HG02938 (cell line): ENCODE results near the gene SBF2.
"Not testable (repeated sequence)": the region's sequence is repeated elsewhere in the genome, so short reads cannot be mapped to it uniquely, and the experiment has no call there.

Experiments used
- ATAC-seq: cut with Tn5 transposase; IDR thresholded peaks from one replicate; pipeline ENCODE4 v1.9.1; 2021; ENCODE audit warnings: mild to moderate bottlenecking, moderate library complexity; ENCODE audit not compliant: unreplicated experiment

SBF2 gene

GRCh38 chr11:10272132-10272531 lies 21.9 kb downstream of the SBF2 start:
- no peak for ATAC-seq

GRCh38 chr11:10268746-10269488 lies 25.1 kb downstream of the SBF2 start:
- ATAC-seq = no peak

GRCh38 chr11:10267821-10268220 lies 26.2 kb downstream of the SBF2 start:
- ATAC-seq = no peak

- ATAC-seq = no peak
Measured at GRCh38 chr11:10265936-10266335, 28.1 kb downstream of the SBF2 start.

- not testable (repeated sequence) for ATAC-seq
Measured at GRCh38 chr11:10264716-10265115, 29.3 kb downstream of the SBF2 start.

GRCh38 chr11:10263929-10264328 lies 30.1 kb downstream of the SBF2 start:
- ATAC-seq = no peak

GRCh38 chr11:10261821-10262220 lies 32.2 kb downstream of the SBF2 start:
- no peak for ATAC-seq

- no peak for ATAC-seq
Measured at GRCh38 chr11:10257478-10257877, 36.5 kb downstream of the SBF2 start.

- no peak for ATAC-seq
Measured at GRCh38 chr11:10255388-10256125, 38.5 kb downstream of the SBF2 start.

GRCh38 chr11:10249448-10250131 lies 44.4 kb downstream of the SBF2 start:
- not testable (repeated sequence) for ATAC-seq

GRCh38 chr11:10247011-10247410 lies 47.0 kb downstream of the SBF2 start:
- no peak for ATAC-seq

- no peak for ATAC-seq
Measured at GRCh38 chr11:10243896-10244575, 50.0 kb downstream of the SBF2 start.

GRCh38 chr11:10236840-10237239 lies 57.2 kb downstream of the SBF2 start:
- ATAC-seq = no peak

GRCh38 chr11:10233581-10233980 lies 60.4 kb downstream of the SBF2 start:
- no peak for ATAC-seq

GRCh38 chr11:10232756-10233155 lies 61.3 kb downstream of the SBF2 start:
- no peak for ATAC-seq

GRCh38 chr11:10231803-10232202 lies 62.2 kb downstream of the SBF2 start:
- ATAC-seq = not testable (repeated sequence)

GRCh38 chr11:10225553-10225952 lies 68.5 kb downstream of the SBF2 start:
- no peak for ATAC-seq

GRCh38 chr11:10222399-10222798 lies 71.6 kb downstream of the SBF2 start:
- no peak for ATAC-seq

- ATAC-seq = no peak
Measured at GRCh38 chr11:10221342-10221741, 72.7 kb downstream of the SBF2 start.

- ATAC-seq = no peak
Measured at GRCh38 chr11:10211470-10211869, 82.5 kb downstream of the SBF2 start.

- ATAC-seq = no peak
Measured at GRCh38 chr11:10209326-10209725, 84.7 kb downstream of the SBF2 start.
